GM18502 (cell line): Measurements from ENCODE around the gene ZBTB42.
"Not testable (repeated sequence)": the region's sequence is repeated elsewhere in the genome, so short reads cannot be mapped to it uniquely, and the experiment has no call there.

Experiments used
- ATAC-seq: cut with Tn5 transposase; IDR thresholded peaks from one replicate; pipeline ENCODE4 v1.9.1; 2021; ENCODE audit warnings: mild to moderate bottlenecking; ENCODE audit not compliant: unreplicated experiment, poor library complexity

Gene ZBTB42

DNA sequence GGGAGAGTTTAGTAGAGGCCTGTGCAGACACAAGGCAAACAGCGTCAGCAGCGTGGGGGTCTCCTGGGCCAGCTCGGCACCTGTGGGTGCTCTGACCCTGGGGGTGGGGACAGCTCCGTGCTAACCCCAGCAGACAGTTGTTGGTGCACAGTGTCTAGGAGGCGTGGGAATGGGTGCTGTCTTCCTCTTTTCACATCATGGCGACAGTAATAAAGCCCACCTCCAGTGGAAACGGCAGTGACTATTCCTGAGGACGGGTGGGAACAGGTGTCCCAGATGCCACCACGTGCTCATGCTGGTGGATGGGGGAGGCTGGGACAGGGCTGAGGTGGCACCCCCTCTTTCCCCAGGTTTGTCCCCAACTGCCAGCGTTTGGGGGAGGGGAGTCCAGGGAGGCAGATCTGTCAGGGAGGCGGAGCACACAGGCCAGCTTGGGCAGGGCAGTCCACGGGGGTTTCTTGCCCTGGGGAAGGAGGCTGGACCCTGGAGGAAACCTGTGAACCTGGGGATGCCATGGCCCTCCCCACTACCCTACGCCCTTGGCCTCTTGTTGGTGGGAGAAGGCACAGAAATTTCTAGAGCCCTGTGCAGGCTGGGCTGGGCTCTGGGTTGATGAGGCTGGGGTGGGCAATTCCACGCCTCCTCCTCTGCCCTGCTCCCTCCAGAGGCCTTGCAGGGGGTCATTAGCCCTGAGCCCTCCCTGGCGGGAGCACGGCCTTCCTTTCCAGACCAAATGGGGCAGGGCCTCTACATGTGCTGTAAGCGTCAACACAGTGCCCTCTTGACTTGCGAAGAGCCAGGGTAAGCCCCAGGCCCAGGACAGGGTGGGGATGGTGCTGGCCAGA is 3.8 kb downstream of the ZBTB42 start:
- no peak for ATAC-seq

DNA sequence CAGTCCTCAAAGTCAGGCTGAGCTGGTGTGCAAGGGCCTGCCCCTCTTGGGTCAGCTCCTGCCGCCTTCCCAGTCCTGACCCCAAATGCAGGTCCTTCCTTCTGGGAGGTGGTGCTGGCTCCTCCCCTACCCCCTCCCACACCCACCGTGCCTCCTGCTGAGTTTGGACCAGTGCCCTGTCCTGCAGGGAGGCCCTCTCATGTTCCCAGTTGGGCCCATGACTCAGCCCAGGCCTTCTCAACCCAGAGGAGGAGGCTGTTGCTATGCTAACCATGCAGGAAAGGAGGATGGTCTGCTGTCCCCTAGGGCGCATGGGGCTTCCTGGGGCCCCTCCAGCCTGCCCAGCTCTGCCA is 4.4 kb downstream of the ZBTB42 start:
- ATAC-seq, result no peak

DNA sequence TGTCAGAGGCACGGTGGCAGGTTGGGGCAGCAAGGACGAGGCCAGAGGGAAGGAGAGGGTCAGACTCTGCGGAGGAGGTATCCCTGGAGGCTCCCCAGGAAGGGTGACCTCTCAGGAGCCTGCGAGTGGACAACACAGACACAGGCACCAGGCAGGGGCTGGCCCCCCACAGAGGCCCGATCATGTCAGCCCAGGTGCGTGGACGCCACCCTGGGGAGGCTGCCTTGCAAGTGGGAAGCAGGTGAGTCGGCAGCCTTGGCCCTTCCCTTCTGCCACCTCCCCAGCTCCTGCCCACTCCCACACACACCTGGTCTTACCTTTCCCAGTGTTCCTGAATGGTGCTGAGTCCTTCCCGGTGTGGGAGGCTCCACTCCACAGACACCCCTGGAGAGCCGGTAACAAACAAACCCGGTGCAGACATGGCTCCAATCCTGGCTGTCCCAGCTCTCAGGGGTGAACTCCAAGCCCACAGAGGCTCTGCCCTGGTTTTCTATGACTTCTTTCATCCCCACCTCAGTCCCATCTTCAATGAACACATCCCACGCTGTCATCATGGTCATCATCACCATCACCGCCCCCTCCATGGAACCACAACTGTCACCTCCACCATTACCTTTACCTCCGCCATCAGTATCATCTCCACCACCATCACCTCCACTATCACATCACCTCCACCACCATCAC is 5.2 kb downstream of the ZBTB42 start:
- ATAC-seq, result no peak

DNA sequence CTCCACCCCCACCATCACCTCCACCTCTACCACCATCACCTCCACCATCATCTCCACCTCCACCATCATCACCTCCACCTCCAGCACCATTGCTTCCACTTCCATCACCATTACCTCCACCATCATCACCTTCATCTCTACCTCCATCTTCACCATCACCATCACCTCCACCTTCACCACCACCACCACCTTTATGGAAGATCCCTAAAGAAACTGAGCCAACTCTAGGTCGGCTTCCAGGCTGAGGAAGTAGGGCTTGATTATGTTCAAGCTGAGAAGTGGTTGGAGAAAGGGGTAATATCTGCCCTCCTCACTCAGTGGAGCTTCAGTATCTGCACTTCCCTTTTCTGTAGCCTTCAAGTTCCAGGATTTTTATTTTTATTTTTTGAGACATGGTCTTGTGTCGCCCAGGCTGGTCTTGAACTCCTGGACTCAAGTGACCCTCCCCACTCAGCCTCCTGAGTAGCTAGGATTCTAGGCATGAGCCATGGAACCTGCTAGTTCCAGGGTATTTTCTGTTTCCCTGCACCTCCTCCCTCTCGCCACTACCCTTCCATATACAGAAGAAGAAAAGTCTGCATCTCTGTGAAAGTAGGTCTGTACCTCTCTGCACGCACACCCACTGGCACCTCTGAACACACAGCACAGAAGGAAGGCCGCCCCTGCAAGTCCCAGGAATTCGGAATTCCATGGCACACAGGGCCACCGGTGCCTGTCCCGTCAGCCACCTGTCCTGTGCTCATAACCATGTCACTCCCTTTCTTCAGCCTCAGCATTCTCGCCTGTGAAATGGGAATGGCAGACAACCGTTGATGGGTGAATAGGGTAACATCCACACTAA is 5.9 kb downstream of the ZBTB42 start:
- ATAC-seq, result no peak

DNA sequence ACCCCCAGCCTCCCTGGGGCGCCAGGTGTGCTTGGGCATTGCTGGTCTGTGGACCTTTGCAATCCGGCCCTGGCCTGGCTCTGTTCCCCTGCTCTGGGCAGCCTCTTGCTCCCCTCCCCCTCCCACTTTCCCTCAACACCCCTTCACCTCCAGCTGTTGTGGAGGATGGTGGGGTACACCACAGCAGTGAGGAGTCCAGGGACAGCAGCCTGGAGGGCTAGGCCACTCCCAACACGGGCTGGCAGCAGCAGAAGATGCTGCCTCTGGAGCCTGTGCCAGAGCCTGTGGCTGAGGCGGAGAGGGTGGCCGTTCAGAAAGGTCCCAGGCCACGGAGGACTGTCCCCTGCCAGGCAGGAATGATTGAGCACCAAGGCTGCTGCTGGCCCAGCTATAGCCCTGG is 7.6 kb downstream of the ZBTB42 start:
- ATAC-seq, result no peak

DNA sequence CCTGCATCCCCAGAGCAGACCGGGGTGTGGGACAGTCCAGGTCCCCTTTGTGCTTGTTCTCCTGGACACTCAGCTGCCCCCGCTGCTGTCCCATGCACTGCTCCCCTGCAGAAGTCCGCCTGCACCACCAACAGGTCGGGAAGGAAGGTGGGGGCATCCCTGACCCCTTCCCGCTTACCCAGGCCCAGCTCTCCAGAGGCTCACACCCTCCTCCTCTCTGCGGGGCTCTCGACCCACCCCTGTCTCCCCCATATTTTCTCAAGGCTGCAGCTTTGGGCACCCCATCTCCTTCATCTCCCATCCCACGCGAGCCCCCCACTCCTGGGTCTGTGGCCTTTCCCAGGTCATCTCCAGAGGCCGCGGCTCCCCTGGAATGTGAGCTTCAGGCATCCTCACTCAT is 9.4 kb downstream of the ZBTB42 start:
- no peak for ATAC-seq

DNA sequence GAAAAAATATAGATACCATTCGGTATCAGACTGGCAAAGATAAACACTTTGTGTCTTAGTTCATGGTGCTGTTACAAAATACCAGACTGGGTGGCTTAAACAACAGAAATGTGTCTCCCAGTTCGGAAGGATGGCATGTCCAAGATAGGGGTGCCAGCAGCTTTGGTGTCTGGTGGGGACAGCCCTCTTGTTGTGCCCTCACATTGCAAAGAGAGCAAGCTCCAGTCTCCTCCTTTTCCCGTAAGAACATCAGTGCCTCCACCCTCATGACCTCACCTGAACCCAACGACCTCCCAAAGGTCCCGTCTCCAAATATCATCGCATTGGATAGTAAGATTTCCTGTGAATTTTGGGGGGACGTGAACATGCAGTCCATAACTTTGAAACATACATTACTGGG is 12.4 kb downstream of the ZBTB42 start:
- ATAC-seq, result no peak

DNA sequence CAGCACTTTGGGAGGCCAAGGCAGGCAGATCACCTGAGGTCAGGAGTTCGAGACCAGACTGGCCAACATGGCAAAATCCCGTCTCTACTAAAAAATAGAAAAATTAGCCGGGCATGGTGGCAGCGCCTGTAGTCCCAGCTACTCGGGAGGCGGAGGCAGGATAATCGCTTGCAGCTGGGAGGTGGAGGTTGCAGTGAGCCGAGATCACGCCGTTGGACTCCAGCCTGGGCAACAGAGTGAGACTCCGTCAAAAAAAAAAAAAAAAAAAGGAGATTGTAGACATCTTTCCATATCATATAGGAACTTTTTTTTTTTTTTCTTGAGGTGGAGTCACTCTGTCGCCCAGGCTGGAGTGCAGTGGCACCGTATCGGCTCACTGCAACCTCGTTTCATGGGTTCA is 13.8 kb downstream of the ZBTB42 start:
- ATAC-seq, result not testable (repeated sequence)

DNA sequence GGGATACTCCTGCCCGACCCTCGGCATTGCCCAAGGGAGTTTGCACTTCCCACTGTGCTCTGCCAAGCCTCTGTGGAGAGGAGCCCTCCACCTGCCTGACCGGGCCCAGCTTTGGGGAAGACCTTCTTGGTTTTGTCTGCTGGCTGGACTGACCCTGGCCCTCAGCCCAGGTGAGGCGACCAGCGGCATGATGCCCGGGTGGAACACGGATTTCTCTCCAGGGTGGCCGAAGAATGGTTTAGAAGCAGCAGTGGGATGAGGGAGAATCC is 15.6 kb downstream of the ZBTB42 start:
- ATAC-seq, result no peak

DNA sequence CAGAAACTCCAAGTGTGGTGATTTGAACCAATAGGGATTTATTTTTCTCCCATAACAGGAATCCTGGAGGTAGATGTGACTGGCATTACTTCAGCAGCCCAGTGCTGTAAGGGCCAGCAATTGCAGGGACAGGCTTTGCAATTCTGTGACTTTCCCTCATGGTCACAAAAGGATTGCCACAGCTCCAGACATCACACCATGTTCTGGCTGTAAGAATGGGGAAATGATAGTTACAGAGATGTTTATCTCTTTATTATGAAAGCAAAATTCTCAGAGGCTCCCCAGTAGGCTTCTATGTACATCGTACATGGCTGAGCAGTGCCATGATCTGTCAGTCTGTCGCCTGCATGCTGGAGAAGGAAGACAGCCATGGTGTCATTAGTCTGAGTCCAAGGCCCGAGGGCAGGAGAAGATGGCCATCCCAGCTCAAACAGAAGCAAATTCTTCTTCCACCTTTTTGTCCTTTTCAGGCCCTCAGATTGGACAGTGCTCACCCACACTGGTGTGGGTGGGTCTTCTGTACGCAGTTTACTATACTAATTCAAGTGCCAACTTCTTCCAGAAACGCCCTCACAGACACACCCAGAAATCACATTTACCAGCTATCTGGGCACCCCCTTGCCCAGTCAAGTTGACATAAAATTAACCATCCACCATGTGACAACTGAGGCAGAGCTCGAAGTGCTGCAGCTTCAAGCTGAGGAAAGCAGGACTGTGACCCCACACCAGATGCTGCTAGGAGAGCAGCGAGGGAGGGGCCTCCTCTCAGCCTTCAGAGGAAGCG is 17.2 kb downstream of the ZBTB42 start:
- ATAC-seq, result no peak

DNA sequence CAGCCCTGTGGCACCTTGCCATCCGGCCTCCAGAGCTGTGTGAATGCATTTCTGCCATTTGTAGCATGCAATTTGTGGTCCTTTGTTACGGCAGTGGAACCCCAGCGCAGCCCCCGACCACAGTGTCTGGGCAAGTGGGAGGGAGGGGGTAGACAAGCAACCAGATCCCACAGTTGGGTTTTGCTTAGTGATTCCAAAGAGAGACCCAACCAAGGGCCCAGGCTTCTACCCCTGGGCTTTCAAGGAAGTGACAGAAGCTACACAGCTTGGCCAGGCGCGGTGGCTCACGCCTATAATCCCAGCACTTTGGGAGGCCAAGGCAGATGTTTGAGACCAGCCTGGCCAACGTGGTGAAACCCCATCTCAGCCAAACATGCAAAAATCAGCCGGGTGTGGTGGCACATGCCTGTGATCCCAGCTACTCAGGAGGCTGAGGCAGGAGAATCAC is 17.8 kb downstream of the ZBTB42 start:
- no peak for ATAC-seq

DNA sequence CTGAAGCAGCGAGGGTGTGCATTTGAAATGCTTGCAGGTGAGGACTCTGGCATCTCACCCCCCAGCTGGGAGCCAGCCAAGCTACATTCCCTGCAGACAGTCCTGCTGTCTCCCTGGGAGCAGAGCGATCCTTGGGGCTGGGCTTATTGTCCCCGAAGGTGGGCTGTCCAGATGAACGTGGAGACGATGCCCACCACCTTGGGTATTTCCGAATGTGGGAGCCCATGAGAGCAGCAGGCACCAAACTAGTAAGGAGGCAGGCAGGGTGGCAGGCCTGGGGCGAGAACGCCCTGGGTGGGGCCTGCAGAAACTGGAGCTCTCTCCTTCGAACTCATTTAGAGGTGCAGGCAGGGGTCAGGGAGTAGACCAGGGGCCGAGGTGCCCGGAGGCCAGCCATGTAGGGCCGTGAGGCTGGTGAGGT is 18.5 kb downstream of the ZBTB42 start:
- no peak for ATAC-seq

DNA sequence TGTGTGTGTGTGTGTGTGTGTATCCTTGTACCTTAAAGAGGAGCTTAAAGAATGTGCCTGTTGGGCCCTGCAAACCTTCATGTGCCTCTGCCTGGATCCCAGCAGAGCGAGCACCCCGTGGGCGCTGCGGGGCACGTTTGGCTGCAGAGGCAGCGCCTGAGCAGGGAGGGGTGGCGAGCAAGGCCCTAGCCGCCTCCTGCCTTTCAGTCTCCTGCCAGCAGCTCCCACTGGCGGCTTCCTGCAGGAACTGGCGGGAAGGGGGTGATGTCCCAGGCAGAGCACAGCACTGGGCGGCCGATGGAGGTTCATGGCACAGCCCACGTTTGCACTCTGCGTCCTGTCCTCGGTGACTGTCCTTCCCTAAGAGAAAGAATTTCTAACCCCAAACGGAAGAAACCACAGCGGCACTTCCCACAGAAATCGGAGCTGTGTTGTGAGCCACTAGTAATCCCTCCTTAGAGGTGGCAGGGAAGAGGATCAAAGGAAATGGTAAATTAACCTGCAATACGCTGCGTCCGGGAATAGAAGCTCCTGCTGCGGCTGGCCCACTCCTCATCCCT is 19.8 kb downstream of the ZBTB42 start:
- no peak for ATAC-seq

DNA sequence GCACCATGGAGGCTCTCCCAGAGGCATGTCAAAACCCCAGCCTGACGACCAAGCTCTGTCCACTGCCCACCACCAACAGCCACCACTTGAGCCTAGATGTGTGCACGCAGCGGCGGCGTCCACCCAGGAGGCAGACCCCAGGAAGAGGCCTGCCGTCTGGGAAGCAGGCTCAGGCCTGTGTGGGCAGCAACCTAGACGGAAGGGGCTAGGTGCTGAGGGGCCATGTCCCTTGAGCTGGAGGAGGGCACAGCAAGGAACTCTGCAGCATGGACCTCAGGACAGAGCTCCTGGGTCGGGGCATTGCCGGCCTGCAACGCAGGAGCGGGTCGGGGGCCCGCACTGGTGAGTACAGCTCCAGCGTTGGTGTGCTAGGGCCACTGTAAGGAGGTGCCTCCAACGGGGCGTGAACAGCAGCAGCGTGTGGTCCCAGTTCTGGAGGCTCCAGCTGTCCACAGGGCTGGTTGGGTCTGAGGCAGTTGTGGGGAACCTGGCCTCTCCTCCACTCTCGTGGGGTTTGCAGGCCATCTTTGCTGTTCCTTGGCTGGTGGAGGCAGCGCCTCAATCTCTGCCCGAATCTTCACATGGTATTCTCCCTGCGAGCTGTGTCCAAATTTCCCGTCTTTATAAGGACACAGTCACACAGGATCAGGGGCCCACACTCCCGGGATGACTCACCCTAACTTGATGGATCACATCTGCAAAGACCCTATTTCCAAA is 20.5 kb downstream of the ZBTB42 start:
- no peak for ATAC-seq

DNA sequence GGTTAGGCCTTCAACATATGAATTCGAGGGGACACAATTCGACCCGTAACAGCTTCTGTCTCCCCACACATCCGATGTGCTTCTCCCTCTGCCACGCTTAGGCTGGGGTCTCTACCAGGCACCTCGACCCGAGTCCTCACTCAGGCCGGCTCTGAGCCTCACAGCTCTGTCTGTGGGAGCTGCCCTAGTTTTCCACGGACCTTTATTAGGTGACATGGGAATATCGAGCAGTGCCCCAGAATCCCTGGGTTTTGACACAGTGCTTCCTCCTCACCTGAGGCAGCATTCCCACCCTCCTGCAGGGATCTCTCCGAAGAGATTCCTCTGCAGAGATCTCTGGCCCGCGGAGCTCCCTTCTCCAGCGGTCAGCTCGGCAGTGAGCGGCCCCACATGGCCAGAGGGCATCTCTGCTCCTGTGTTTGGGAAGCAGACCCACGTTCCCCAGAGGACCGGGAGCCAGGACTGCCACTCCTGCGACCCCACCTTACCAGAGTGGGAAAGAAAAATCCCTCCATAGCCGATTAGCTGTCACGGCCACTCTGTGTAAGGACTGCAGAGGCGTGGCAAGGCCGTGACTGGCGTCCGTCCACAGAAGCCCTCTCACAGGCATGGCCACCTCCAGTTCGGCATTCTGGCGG is 21.2 kb downstream of the ZBTB42 start:
- ATAC-seq, result no peak

DNA sequence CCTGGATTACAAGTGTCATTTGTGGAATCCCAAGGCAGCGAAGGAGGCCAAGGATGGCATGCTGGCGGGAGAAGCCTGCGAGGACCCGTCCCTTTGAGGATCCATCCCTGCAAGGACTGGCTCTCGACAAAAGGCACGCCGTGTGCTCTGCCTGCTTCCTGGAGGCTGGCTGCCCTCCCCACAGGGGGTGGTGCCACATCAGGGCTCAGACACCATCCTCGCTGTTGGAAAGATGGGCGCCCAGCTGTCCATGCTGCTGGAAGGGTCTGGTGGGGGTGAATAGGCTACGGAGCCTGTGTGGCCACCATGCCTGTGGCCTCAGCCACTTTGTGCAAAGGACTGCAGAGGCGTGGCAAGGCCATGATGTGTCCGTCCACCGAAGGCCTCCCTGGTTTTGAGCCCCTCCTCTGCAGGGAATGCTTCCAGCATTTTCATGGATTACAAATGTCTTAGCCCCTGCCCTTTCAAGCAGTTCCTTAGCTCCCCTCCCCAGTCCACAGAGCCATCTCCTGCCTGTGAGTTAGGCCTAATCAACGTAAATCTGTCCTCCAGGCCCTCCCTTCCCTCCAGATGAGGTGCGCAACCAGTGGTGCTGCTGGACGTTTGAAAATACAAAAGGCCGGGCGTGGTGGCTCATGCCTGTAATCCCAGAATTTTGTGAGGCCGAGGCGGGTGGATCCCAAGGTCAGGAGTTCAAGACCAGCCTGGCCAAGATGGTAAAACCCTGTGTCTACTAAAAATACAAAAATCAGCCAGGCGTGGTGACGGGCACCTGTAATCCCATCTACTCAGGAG is 22.1 kb downstream of the ZBTB42 start:
- ATAC-seq, result no peak

DNA sequence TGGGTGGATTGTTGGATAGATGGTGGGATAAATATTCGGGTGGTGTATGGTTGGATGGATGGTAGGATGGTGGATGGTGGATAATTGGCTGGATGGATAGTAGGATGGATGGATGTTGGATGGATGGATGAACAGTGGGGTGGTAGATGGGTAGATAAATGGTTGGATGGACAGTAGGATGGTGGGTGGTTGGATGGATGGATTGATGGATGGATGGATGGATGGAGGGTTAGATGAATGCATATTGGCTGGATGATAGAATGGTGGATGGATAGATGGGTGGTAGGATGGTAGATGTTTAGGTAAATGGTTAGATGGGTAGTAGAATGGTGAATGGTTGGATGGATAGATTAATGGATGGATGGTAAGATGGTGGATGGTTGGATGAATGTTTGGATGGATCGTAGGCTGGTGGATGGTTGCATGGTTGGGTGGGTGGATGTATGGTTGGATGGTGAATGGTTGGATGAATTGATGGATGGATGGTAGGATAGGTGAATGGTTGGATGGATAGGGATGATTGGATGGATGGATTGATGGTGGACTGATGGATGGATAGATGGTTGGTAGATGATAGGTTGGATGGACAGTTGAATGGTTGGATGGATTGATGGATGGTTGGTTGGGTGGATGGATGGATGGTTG is 23.6 kb downstream of the ZBTB42 start:
- no peak for ATAC-seq
